ENCODE measurements around the gene TMEM91.
"Not testable (repeated sequence)": the region's sequence is repeated elsewhere in the genome, so short reads cannot be mapped to it uniquely, and the experiment has no call there.

Gene TMEM91

DNA sequence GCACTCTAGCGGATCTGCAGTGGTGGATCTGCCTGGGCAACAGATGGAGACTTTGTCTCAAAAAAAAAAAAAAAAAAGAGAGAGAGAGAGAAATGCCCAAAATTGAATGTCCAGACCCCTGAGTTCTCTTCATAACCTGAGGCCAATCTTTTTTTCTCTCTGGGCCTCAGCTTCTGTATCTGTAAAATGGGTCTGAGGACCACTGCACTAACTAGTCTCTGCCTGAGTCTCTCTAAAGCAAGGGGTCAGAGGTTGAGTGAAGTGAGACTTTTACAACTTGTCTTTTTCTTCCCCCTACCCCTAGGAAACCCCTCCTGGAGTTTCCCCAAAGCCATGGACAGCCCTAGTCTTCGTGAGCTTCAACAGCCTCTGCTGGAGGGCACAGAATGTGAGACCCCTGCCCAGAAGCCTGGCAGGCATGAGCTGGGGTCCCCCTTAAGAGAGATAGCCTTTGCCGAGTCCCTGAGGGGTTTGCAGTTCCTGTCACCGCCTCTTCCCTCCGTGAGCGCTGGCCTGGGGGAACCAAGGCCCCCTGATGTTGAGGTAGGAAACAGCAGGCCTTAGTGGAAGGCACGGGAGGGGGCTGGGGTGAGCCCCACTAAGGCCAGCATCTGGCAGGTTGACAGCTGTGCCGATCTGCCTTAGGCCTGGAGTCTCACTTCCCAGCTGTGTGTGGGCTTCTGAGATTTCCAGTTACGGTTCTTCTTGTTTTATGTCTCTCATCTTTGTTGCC lies 1.8 kb downstream of the TMEM91 start:
- H3K27ac ChIP-seq = no peak overlapping the region
- no peak overlapping the region for H3K4me3 ChIP-seq
- no peak for DNase-seq (ENCODE audit: low spot score)
- TF ChIP-seq, protein P1, sequence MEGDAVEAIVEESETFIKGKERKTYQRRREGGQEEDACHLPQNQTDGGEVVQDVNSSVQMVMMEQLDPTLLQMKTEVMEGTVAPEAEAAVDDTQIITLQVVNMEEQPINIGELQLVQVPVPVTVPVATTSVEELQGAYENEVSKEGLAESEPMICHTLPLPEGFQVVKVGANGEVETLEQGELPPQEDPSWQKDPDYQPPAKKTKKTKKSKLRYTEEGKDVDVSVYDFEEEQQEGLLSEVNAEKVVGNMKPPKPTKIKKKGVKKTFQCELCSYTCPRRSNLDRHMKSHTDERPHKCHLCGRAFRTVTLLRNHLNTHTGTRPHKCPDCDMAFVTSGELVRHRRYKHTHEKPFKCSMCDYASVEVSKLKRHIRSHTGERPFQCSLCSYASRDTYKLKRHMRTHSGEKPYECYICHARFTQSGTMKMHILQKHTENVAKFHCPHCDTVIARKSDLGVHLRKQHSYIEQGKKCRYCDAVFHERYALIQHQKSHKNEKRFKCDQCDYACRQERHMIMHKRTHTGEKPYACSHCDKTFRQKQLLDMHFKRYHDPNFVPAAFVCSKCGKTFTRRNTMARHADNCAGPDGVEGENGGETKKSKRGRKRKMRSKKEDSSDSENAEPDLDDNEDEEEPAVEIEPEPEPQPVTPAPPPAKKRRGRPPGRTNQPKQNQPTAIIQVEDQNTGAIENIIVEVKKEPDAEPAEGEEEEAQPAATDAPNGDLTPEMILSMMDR (IDR thresholded peaks at IDR 0.05) = no peak

DNA sequence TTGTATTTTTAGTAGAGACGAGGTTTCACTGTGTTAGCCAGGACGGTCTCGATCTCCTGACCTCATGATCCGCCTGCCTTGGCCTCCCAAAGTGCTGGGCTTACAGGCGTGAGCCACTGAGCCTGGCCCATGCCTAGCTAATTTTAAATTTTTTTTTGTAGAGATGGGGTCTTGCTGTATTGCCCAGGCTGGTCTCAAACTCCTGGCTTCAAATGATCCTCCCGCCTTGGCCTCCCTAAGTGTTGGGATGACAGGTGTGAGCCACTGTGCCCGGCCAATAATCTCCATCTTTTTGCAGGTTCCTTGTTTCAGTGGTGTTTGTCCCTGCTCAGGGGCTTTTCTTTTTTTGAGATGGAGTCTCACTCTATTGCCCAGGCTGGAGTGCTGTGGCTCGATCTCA lies 5.2 kb downstream of the TMEM91 start:
- not testable (repeated sequence) for DNase-seq (ENCODE audit: low spot score); H3K4me3 ChIP-seq; H3K27ac ChIP-seq

DNA sequence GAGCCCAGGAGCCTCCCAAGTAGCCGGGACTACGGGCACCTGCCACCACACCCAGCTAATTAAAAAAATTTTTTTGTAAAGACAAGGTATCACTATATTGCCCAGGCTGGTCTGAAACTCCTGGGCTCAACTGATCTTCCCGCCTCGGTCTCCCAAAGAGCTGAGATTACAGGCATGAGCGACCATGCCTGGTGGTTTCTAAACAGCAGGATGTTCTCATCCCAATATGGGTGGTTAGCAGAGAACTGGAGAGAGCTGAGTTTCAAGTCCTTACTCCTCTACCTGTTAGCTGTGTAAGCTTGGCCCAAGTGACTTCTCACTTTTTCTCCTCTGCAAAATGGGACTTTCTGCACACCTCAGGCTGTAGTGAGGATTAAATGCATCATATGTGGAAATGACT lies 8.0 kb downstream of the TMEM91 start:
- no peak overlapping the region for H3K4me3 ChIP-seq
- no peak overlapping the region for H3K27ac ChIP-seq
- TF ChIP-seq, protein P1 (IDR thresholded peaks at IDR 0.05) = no peak
- no peak for DNase-seq (ENCODE audit: low spot score)

DNA sequence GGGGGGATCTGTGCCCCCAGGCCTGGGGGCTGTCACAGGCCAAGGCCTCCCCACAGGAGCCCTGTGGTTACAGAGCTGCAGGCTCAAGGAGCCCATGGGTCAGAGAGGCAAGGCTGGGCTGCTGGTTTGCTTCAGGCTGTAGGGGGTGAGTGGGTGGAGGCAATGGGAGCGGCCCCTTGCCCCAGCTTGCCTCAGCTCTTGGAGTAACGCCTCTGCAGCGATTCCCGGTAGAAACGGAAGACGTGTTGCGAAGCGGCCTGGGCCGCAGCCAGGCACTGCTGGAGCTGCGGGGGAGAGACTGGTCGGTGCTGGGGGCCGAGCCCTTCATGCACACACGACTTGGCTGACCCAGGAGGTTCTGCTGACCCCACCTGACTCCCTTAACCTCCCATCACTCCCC lies 10.1 kb downstream of the TMEM91 start:
- no peak for DNase-seq (ENCODE audit: low spot score)
- no peak overlapping the region for H3K4me3 ChIP-seq
- no peak overlapping the region for H3K27ac ChIP-seq
- TF ChIP-seq, protein P1 (IDR thresholded peaks at IDR 0.05) = no peak

DNA sequence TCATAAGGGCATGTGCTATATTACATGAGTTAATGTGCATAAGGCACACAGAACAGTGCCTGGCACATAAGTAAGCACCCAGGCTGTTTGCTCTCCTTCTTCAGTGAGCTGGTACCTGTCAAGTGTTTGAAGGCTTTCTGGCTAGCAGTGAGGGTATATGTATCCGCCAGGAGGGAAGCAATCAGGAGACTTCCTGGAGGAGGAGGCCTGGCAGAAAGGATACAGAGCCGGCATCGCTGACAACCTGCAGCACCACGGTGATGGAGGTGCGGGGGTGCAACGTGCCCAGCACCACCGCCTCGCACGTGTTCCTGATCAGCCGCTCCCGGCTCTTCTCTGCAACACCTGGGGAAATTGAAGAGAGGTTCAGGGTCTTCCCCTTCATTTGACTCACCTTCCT lies 15.3 kb downstream of the TMEM91 start:
- H3K4me3 ChIP-seq = no peak overlapping the region
- DNase-seq (ENCODE audit: low spot score) = no peak
- H3K27ac ChIP-seq = no peak overlapping the region
- TF ChIP-seq, protein P1 (IDR thresholded peaks at IDR 0.05) = no peak

DNA sequence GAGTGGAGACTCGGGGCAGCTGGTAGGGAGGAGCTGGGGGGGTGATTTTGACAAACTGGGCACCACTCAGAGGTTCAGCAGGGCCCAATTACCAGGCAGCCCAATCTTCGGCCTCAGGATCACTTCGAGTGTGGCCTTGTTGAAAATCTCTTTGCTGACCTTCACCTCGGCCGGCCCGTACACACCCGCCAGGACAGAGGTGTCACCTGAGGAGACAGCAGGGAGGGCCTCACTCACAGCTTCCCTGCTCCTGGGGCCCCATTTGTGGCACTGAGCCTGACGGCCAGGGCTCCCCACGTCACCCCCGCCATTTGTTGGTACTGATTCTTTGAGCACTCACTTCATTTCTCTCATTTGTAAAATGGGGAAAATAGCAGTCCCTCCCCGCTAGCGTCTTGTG lies 16.4 kb downstream of the TMEM91 start:
- DNase-seq (ENCODE audit: low spot score) = no peak
- TF ChIP-seq, protein P1 (IDR thresholded peaks at IDR 0.05) = no peak
- Histone ChIP-seq H3K27ac (no peak overlapping the region), H3K4me3 (no peak overlapping the region)

DNA sequence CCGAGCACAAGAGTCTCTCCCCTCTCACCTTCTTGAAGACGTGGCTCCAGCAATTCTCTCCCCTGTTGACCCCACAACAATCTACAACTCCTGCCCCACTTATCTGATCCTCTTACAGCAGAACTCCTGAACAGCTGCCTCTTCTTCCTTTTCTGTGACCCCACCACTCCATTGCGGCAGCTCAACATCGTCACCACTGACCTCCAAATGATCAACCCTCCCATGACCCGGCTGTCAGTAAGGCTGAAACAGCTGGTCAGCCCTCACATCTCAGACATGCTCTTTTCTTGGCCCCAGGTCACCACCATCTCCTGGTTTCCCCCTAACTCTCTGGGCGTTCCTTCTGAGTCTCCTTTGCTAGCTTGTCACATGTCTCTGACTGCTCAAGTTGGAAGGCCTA lies 19.0 kb downstream of the TMEM91 start:
- Histone ChIP-seq H3K27ac (no peak overlapping the region), H3K4me3 (no peak overlapping the region)
- TF ChIP-seq, protein P1 (IDR thresholded peaks at IDR 0.05) = no peak
- no peak for DNase-seq (ENCODE audit: low spot score)

All from coronary artery (tissue), 2 donors.